ENCODE data around the gene APOB.

APOB gene

DNA sequence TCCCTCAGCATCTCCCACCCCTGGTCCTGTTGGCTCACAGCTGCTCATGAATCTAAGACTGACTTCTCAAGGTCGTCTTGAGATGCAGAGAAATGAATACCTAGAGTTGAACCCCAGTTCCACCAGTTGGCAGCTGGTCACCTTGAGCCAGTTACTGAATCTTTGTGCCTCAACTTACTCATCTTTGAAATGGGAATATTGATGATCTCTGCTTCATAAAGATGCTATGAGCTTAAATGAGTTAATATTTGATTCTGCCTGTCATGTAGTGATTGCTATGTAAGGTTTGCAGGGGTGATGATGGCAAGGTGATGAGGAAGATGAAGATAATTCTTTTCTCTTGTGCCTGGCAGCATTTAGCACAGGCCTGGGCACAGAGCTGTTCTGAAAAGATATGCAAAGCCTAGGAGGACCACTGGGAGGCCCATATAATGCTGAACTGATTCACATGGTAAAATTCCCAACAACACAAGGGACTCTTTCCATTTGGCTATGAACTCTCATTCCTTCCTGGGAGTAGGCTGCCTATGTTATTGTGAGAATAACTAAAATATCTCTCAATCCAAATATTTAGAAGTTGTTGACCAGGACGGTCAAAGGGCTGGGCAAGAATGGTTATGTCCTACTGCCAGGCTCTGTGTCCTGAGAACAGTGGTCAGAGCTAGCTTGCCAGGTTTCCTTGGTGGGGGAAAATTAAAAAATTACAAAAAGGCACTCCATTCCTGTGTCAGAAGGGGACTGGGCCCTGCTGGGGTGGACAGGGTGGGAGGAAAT, 70.9 kb downstream of the APOB start:
- no peak for DNase-seq

DNA sequence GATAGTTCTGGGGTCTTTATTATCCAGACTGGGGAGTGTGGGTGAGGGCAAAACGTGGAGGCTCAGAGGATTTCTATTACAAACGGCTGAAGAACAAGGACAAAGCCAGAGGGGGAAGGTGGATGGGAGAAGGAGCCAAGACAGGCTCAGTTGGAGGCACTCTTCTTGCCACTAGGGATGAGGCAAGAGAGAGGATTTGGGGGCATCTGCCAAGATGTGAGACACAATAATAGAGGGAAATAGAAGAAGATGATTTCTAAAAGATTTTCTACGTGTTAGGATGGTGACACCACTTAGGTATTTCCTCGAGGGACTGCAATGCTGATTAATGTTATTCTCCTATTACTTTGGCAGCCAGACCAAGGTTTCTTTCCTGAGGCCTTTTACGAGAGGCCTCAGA, 71.8 kb downstream of the APOB start:
- DNase-seq = no peak

DNA sequence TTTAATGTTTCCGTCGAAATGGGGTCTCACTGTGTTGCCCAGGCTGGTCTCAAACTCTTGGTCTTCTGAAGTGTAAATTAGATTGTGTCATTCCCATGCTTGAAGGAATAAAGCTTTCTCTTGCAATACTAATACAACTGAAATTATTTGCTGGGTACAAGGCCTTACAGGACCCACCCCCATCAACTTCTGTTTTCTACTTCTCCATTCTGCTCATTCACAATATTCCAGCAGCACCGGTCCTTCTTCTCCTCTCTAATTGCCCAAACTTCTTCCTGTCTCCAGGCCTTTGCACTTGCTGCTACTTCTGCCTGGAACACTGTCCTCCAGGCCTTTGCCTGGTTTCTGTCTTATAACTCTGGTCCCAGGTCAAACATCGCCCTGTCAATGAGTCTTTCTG, 73.8 kb downstream of the APOB start:
- DNase-seq = no peak

DNA sequence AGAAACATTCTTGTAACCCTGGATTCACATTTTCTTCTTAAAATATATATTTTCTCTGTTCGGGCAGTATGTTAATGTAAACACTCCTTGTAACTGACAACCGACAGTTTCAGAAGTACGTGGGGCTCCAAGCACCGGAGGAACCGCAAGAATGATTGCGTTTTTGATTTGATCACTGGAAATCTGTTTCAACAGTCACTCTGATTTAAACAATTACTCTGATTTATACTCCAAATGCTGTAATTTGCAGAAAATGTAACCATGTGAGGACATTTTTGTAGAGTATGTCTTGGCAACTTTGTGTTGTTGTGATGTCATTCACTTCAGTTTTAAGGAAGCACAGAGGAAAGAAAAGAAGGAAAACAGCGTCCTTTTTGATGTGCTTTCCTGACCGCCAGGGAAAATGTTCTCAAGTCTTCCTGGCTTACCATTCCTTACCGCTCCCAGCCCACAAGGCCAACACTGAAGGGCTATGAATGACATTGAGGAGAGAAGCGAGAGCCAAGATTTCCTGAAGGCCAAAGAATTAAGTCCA, 77.7 kb downstream of the APOB start:
- DNase-seq = peak; percentile 42

DNA sequence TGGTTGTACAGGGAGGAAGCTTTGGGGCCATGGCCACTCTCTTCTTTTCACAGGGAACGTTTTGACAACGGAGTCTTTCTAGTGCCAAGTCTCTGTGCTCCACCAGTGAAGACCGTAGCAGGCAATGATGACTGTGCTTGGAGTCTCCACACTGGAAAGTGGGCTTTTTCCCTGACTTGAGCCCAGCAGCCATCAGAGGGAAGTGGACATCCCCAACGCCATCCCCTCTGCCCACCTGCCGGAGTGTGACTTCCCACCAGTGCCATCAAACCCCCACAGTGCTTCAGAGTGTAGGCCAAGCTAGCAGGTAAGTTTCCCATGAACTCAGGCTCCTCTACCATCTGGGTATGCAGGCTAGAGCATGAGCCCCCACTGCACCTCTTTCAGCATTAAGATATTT, 78.7 kb downstream of the APOB start:
- no peak for DNase-seq

DNA sequence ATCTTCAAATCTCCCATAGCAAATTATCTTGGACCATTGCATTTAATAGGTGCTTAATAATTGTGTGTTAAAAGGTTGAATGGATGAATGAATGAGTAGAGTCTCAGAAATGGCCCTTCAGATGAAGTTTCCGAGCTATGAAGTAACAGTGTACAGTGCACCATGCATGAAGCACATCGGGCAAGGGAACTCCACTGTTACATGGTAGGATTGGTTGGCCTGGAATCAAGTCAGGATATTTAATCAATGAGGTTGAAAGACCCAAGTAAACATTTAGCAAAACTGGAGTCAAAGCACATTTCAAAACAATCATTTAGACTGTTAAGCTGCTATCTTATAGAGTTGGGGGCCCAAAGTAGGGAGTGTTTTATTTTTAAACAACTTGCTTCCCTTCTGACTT, 80.0 kb downstream of the APOB start:
- no peak for DNase-seq

DNA sequence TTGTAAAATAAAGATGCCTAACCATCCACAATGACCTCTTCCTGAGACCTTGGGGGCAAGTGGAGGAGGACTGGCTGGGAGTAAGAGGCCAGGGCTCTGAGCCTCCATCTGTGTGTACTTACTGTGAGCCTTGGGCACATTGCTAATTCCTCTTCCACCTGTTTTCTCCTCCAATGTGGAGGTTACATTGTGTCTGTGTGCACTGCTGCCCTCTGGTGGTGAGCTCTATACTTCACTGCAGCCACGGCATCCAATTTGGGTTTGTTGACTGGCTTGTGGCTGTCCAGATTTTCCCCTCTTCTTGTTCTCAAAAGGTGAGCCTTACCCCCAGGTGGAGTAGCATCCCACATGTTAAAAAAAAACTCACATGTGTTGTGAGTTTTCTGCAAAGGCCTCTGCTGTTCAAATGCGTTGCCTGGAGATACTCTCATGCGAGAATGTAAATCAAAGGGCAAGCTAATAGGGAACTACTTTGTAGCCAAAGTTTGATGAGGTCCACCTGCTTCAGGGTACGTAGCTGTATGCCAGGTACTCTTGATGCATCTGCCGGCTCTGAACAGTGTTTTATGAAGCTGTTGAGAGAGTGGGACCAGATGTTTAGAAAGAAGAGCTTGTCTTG, 80.8 kb downstream of the APOB start:
- DNase-seq = peak; percentile 91

DNA sequence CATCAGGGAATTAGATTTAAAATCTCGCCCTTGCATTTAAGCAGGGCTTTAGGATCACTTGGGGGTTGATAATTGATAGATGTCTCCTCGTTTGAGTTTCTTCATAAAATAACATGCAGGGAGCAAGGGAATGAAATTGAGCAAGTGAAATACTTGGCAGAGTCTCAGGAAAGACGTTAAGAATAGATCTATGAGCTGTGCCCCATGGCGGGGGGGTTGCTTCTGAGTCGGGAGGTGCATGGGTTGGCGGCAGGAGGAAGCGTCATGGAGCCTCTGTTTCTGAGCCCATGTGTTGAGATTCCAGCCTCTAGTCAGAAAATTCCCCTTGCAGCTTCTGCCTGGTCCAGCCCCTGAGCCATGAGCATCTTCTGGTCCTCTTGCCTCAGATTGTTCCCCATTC, 82.0 kb downstream of the APOB start:
- DNase-seq = no peak

DNA sequence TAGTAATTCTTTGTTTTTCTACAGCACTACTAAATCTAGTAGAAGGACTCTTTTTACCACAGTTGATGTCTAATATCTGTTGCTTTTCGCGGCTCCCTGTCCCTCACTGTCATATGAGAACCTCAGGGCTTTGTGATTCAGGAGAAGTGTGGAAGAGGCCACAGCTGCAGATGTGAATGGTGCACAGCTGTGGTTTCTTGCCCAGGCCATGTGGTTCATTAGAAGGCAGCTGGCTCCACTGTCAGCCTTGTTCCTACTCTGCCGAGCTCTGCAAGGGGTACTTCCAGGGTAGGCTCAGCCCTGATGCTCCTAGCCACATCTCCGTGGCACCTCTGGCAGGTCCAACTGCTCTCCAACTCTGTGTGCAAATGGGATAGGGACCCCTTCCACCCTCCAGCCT, 83.9 kb downstream of the APOB start:
- no peak for DNase-seq

DNA sequence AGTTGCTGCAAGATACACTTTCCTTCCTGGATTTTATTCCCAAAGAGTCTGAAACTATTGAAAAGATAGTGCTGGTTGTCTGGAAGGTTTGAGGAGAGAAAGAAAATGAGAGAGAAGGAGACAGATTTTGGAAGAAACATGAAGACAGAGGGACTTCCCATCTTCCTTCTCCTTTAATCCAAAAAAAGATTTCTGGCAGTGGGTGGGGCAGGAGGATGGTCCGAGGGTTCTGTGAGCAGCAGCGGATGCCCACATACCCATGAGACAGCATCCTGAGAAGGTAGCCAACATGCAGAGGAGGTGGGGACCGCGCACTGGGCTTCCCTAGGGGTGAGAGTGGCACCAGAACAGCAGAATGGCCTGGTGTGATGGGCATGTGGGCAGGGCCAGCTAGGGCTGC, 84.6 kb downstream of the APOB start:
- DNase-seq = no peak

DNA sequence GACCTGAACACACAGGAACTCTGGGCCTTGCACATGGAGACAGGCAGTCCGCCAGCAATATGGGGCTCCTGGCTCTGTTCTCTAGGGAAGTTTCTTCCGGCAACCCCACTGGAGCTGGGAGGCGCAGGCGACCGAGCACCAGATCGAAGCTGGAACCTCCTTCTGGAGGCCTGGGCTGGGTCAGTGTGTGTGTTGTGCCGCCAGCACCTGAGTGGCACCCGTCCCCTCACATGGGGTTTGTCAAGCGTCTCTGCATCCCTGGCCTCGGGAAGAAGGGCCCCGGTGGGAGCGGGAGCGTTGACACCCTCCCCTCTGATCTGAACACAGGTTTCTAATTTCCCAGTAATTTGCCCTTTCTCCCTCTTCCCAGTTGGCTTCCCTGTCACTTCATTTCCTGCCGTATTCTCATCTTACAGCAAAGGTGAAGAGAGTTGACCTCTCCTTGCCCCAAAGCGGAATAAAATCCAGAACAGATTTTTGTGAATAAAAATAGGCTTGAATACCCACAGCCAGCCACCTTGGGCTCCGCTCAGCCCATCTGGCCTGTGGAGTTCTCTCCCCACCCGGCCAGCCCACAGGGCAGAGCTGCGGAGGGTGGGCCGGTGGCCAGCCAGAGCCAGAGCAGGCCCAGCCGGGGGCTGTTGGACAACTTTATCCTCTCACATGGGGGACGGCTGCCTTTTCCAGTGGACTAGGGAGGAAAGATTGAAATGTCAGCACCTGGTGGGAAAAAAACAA, 85.9 kb downstream of the APOB start:
- no peak for DNase-seq

DNA sequence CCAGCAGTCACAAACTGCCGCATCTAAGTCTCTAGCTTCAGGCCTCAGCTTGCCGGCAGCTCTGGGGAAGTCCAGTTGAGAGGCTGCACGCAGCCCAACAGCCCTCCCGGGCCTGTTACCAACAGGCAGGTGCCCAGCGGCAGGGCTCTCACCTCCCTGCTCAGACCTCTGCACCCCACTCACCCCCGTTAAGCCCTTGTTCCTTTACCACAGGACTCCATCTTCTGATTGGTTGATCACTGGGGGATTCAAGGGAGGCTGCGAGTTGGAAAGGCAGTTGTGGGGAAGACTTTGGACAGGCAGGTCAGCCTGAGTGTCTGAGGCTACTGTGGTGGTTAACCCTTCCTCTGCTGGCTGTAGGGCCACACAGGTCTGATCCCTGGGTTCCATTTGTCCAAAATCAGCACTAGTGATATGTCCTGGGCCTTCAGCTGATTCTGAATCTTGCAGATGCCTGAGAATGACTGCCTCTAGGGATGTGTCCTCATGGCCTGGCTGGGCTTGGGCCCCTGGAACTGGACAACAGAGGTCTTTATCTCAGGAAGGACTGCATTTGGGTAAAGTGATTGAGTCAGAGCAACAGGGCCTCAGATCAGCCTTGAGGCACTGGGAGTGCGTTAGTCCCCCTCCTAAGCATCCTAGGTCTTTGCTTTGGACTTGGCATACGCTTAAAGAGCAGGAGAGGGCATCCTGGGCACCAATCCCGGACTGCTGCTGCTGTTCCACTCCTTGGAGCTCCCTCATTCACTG, 88.4 kb downstream of the APOB start:
- no peak for DNase-seq

DNA sequence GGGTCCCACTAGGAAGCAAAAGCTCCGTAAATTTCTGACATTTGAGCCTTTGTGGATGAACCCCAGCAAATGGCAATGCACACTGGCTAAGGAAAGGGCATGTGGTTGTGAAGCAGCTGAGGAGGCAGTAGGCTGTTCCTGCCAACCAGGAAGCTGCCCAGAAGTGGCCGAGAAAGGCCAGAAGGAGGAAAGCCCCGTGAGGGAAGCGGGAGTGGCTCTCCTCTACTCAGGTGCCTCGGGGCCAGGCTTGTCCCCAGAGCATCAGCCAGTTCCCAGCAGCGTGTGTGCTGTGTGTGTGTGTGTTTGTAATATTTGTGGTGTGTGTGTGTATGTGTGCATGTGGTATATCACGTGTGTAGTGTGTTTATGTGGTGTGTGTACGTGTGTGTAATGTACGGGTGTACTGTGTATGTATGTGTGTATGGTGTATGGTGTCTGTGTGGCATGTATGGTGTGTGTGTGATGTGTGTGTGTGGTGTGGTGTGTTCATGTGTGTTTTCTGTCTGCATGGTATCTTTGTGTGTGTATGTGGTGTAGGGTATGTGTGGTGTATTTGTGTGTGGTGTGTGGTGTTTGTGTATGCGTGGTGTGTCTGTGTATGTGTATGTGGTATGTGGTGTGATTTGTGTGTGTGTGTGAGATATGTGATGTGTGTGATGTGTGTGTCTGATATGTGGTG, 90.6 kb downstream of the APOB start:
- DNase-seq = no peak
